Activated CD4-positive, alpha-beta T cell treated with anti-CD3 and anti-CD28 coated beads, Interleukin-2, amount 50 U/mL, for 48 hours (primary cell): ENCODE results near the gene MVP.
"Not testable (repeated sequence)": the region's sequence is repeated elsewhere in the genome, so short reads cannot be mapped to it uniquely, and the experiment has no call there.

Experiments
- DNase-seq, 2 experiments: peaks; one replicate each; pipeline ENCODE4 v3.0.0-alpha.2; 2020

MVP gene

GRCh38 chr16:29815793-29816693, 4.2 kb upstream of the MVP start, which contains the start of gene PAGR1:
Gene PAGR1, plus strand, starts transcription at chr16:29816152. Its CDS starts 374 bp downstream, at chr16:29816526.
- peak; percentile 98 to 99 for DNase-seq

GRCh38 chr16:29816694-29817441, 3.4 kb upstream of the MVP start:
- peak; percentile 76 to 81 for DNase-seq

GRCh38 chr16:29818082-29818481, 2.2 kb upstream of the MVP start:
- DNase-seq = no peak

- no peak for DNase-seq
These were observed 756 bp upstream of the MVP start for GRCh38 chr16:29819506-29819905.

GRCh38 chr16:29820730-29821642, 724 bp downstream of the MVP start:
- peak; percentile 63 to 74 for DNase-seq

GRCh38 chr16:29821643-29822115, 1.4 kb downstream of the MVP start:
- DNase-seq = no peak

- no peak for DNase-seq
These were observed 4.4 kb downstream of the MVP start for GRCh38 chr16:29824589-29825144.

- peak; percentile 56 to 65 for DNase-seq
These were observed 5.1 kb downstream of the MVP start for GRCh38 chr16:29825145-29826044.

- DNase-seq = no peak
These were observed 6.1 kb downstream of the MVP start for GRCh38 chr16:29826342-29826695.

- no peak for DNase-seq
These were observed 10.5 kb downstream of the MVP start for GRCh38 chr16:29830774-29831173.

GRCh38 chr16:29831490-29831889, 11.2 kb downstream of the MVP start:
- no peak for DNase-seq

- DNase-seq = not testable (repeated sequence)
These were observed 13.0 kb downstream of the MVP start for GRCh38 chr16:29833219-29833618.

- peak; percentile 38 to 52 for DNase-seq
These were observed 13.8 kb downstream of the MVP start for GRCh38 chr16:29834079-29834478.

GRCh38 chr16:29835926-29836325, 15.7 kb downstream of the MVP start:
- no peak for DNase-seq

GRCh38 chr16:29836623-29837022, 16.4 kb downstream of the MVP start:
- DNase-seq = no peak

- DNase-seq = no peak
These were observed 17.6 kb downstream of the MVP start for GRCh38 chr16:29837841-29838240.

GRCh38 chr16:29839822-29840221, 19.6 kb downstream of the MVP start:
- no peak for DNase-seq

- DNase-seq = no peak
These were observed 20.0 kb downstream of the MVP start for GRCh38 chr16:29840240-29840639.

- no peak for DNase-seq
These were observed 21.4 kb downstream of the MVP start for GRCh38 chr16:29841631-29842030.

- DNase-seq = no peak
These were observed 22.6 kb downstream of the MVP start for GRCh38 chr16:29842732-29843346.

- DNase-seq = no peak
These were observed 23.7 kb downstream of the MVP start for GRCh38 chr16:29843931-29844330.
